GM21360 (cell line): Measurements from ENCODE around the gene KCTD1.

Experiments
- ATAC-seq: cut with Tn5 transposase; IDR thresholded peaks from one replicate; pipeline ENCODE4 v1.9.1; 2021; ENCODE audit warnings: mild to moderate bottlenecking, moderate library complexity; ENCODE audit not compliant: unreplicated experiment

The KCTD1 gene

GRCh38 chr18:26524504-26525351 lies 23.6 kb downstream of the KCTD1 start:
- no peak for ATAC-seq

GRCh38 chr18:26524002-26524401 lies 24.4 kb downstream of the KCTD1 start:
- no peak for ATAC-seq

DNA sequence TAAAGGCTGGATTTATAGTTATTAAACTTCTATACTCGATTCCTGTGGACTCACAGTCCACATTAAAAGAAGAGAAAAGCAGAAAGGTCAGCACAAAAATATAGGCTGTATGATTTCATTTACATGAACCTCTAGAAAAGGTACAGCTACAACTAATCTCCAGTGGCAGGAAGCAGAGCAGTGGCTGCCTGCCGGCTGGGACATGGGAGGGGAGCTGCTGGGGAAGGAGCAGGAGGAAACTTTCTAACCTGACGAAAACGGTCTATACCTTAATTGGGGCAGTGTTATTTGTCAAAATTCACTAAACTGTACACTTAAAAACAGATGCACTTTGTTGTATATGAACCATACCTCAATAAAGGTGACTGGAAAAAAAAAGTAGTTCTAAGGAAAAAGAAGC lies 26.7 kb downstream of the KCTD1 start:
- no peak for ATAC-seq

DNA sequence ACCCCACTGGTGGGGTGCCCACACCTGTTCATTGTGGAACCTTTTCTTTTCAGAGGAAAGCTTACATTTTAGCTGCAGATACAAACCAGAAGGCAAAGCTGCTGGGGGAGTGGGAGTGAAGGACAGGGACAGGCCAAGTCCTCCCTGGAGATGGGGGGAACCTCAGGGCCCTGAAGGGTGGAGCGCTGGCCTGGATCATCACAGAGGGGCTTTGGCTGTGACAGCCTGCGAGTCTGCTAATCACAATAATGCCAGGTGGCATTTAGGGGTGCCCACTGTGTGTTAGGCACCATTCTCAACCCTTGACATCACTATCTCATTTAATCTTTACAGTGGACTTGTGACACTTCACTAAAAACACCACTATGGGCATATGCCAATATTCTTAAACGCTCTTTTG lies 27.4 kb downstream of the KCTD1 start:
- ATAC-seq, result no peak

DNA sequence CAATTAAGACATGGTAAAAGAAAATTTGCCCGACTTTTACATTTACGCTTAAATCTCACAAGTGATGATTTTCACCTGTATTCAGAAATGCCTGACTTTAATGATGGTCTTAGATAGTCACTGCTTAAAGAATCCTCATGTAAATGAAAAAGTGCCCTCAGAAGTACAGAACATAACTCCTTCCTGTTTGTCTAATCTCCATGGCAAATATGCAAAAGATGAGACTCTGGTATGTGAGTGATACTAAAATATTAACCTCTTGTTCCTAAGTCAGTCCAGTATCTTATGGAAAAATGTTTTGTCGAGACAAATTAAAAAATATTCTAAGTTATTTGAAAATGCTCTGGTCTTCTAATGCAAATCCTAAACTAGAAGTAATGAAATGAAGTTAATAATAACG lies 29.2 kb downstream of the KCTD1 start:
- no peak for ATAC-seq

DNA sequence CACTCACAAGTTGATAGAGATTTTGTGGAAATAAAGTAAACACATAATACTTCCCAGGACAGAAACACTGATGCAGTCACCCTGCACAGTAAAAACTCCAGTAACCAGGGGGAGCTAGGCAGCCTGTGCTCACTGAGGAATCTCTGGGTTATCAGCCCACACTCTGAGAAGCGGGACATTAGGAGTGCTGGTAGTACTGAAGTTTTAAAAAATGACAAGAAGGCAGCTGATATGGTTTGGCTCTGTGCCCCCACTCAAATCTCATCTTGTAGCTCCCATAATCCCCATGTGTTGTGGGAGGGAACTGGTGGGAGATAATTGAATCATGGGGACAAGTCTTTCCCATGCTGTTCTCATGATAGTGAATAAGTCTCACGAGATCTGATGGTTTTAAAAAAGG lies 31.4 kb downstream of the KCTD1 start:
- ATAC-seq, result no peak

DNA sequence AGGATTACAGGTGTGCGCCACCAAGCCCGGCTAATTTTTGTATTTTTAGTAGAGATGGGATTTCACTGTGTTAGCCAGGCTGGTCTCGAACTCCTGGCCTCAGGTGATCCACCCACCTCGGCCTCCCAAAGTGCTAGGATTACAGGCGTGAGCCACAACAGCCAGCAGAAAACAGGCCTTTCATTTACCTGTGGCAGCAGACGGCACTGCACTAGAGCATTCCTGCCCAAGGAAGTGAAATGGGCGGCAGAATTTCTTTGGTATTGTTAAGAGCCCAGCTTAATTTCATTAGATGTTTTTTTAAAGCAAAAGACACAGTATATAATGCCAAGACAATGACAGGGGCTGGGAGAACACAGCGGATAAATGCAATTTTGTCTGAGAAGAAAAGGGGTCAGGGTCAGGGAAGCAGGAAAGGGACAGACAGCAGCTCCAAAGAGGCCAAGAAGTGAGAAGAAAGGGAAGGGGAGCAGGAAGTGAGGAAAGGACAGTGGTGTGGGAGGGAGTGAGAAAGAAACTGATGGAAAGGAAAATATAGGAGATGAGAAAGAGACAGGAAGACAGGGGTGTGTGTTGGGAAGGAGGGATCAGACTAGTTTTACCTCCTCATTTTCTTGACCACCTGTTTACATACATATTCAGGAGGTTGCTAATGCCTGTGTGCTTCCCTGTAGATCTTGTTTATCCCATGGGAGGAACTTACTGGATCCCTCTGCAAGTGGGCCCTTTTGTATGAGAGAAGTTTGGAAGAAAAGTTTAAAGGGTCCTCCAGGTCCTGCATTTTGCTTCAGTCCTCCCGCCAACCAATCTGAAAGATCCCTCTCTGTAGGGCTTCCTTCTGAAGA lies 32.5 kb downstream of the KCTD1 start:
- ATAC-seq, result no peak

- no peak for ATAC-seq
Observed at GRCh38 chr18:26511339-26512071, 36.8 kb downstream of the KCTD1 start.

DNA sequence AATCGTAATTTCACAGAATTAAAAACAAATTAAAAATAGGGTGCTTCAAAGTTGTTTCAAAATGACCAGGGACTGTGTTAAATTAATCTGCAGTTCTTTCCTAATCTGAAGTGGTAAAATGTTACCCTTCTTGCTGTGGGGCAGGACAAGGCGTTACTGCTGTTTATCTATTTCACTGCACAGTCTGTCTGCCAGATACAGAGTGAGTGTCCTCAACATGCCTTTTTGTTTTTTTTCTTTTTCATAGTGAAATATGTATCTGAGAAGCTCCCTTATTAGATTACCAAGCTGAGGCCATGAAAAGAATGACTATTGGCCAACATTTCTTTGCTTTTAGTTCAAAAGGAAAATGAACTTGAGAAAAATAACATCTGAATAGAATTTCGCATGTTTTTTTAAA lies 38.0 kb downstream of the KCTD1 start:
- ATAC-seq, result no peak

DNA sequence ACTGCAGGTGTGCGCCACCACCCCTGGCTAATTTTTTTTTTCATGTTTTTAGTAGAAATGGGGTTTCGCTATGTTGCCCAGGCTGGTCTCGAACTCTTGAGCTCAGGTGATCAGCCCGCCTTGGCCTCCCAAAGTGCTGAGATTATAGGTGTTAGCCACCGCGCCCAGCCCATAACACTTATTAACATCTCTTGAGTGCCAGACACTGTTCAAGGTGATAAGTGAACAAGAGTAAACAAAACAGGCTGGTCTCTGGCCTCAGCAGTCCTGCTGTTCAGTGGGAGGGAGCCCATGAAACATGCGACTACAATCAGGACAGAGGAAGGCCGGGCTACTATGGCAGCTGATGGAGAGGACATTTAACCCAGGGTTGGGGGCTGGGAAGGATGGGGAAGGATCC lies 42.3 kb downstream of the KCTD1 start:
- ATAC-seq, result no peak

GRCh38 chr18:26504831-26505230 lies 43.5 kb downstream of the KCTD1 start:
- ATAC-seq, result no peak

- no peak for ATAC-seq
Observed at GRCh38 chr18:26503382-26503781, 45.0 kb downstream of the KCTD1 start.

- no peak for ATAC-seq
Observed at GRCh38 chr18:26502823-26503222, 45.5 kb downstream of the KCTD1 start.

GRCh38 chr18:26497866-26498265 lies 50.5 kb downstream of the KCTD1 start:
- ATAC-seq, result no peak

DNA sequence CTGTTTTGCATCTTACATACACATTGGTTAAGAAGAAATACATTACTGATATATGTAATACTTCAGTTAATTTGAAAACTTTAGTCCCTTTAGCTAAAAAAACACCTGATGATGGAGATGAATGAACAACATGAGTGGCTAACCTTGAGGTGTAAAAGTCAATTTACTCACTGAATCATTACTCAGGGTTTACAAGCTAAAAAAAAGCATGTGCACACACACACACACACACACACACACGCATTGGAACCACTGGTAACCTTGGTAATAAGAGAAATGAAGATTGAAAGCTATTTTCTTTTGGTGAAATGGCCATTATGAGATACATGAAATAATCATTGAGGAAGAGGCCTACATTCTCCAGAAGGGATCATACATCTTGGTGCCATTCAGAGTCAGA lies 51.8 kb downstream of the KCTD1 start:
- ATAC-seq, result no peak

- no peak for ATAC-seq
Observed at GRCh38 chr18:26495287-26495686, 53.1 kb downstream of the KCTD1 start.

DNA sequence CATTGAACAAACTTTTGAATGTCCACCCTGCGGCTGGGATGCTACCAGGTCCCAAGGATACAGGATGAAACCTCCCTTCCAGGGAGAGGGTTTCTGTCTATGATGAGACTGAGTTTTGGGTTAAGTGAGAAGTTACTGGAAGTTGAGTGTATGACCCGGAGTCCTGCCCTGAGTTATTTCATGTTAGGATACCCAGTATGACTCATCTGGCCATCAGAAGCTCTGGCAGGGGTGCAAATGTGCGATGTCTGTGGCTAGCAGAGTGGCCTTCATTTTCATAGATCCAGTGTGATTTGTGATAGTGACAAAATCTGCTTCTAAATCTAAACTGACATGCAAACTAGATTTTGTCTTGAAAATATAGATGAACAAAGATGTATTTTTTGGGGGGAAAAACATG lies 55.3 kb downstream of the KCTD1 start:
- no peak for ATAC-seq

DNA sequence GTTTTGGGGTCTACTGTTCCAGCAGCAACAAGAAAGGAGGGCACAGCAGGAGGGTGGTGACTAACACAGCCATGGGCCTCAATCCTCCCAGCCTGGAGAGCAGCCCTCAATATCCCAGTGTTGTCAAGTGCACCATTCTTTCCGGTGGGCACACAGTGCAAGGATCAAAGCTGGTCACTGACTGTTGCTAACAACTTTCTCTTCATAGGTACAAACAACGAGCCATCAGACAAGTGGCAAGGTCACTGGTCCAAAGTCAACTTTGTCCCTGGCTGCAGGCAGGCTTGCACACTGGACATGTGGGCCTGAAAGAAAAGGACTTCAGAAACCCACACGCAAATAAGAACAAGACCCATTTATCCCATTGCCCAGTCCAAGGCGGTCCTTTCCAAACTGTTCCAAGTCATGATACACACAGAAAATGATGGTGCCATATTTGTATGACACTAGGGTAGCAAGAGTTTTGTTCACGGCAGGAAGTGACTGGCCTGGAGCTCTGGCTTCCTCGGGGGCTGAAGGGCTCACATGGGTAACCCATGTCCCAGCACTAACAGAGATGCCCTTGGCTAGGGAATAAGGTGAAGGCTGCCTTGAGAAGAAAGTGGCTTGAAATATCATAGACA lies 57.0 kb downstream of the KCTD1 start:
- ATAC-seq, result no peak

- no peak for ATAC-seq
Observed at GRCh38 chr18:26489881-26490280, 58.5 kb downstream of the KCTD1 start.

GRCh38 chr18:26489191-26489590 lies 59.2 kb downstream of the KCTD1 start:
- ATAC-seq, result no peak

GRCh38 chr18:26488417-26489009 lies 59.8 kb downstream of the KCTD1 start:
- no peak for ATAC-seq
